Neural cell (in vitro differentiated cells): ENCODE data around the gene IGFBP7. TPM values are rescaled to one million over a fixed set of nuclear protein-coding genes. Genes with fewer than 3 reads are reported as not detected.

Experiments used
- H2AFZ ChIP-seq: fragments of 200-600, 300-800 bp; sonication (generic), shearing (Covaris generic); 2 replicates; pipeline ENCODE4 v1.6.0; 2014; ENCODE audit warnings: low read depth, mild to moderate bottlenecking, antibody characterized with exemption, low read length, moderate library complexity
- H3F3A ChIP-seq: fragments of 200-600 bp; shearing (Covaris generic); 2 replicates; pipeline ENCODE4 v1.6.1; 2016; ENCODE audit warnings: mild to moderate bottlenecking, moderate library complexity, mixed read lengths, antibody characterized with exemption, low read length; ENCODE audit not compliant: insufficient read depth, poor library complexity, severe bottlenecking
- H3K27ac ChIP-seq: fragments of 200-600, 300-800 bp; sonication (generic), shearing (Covaris generic); 2 replicates; pipeline ENCODE4 v1.5.1; 2014; ENCODE audit warnings: mild to moderate bottlenecking, low read length, moderate library complexity
- H3K27me3 ChIP-seq: fragments of 300-800, 200-600 bp; sonication (generic), shearing (Covaris generic); 2 replicates; pipeline ENCODE4 v1.6.0; 2014; ENCODE audit warnings: mild to moderate bottlenecking, low read depth, low read length, moderate library complexity; ENCODE audit not compliant: insufficient read depth
- H3K36me3 ChIP-seq: fragments of 300-800, 200-600 bp; sonication (generic), shearing (Covaris generic); 2 replicates; pipeline ENCODE4 v1.5.1; 2014; ENCODE audit warnings: mild to moderate bottlenecking, antibody characterized with exemption, low read length, moderate library complexity; ENCODE audit not compliant: insufficient read depth
- H3K4me2 ChIP-seq: fragments of 300-800, 200-600 bp; sonication (generic), shearing (Covaris generic); 2 replicates; pipeline ENCODE4 v1.6.0; 2014; ENCODE audit warnings: mild to moderate bottlenecking, low read length
- H3K4me3 ChIP-seq: fragments of 300-800, 200-600 bp; sonication (generic), shearing (Covaris generic); 2 replicates; pipeline ENCODE4 v1.5.1; 2014; ENCODE audit warnings: mild to moderate bottlenecking, low read length, moderate library complexity
- H3K79me2 ChIP-seq: fragments of 200-600 bp; shearing (Covaris generic); replicated peaks from 2 replicates; pipeline ENCODE4 v1.6.0; 2014; ENCODE audit warnings: mild to moderate bottlenecking, low read length, moderate library complexity; ENCODE audit not compliant: insufficient read depth
- H3K9ac ChIP-seq: fragments of 300-800, 200-600 bp; sonication (generic), shearing (Covaris generic); 2 replicates; pipeline ENCODE4 v1.6.1; 2016; ENCODE audit warnings: mild to moderate bottlenecking, low read length, mixed read lengths
- H3K9me2 ChIP-seq: fragments of 200-600 bp; shearing (Covaris generic); 2 replicates; pipeline ENCODE4 v1.6.1; 2016; ENCODE audit warnings: mild to moderate bottlenecking, low read length, mixed read lengths; ENCODE audit not compliant: insufficient read depth
- H3K9me3 ChIP-seq: fragments of 200-600, 300-800 bp; sonication (generic), shearing (Covaris generic); 2 replicates; pipeline ENCODE4 v1.6.1; 2016; ENCODE audit warnings: mild to moderate bottlenecking, mixed run types, low read length, moderate library complexity, mixed read lengths
- H4K20me1 ChIP-seq: fragments of 200-600 bp; shearing (Covaris generic); 2 replicates; pipeline ENCODE4 v1.6.1; 2016; ENCODE audit warnings: mild to moderate bottlenecking, mixed run types; ENCODE audit not compliant: insufficient read depth
- EP300 ChIP-seq: fragments of 450-650 bp; conservative IDR thresholded peaks from 2 replicates; pipeline ENCODE4 v1.6.1; 2014; ENCODE audit warnings: antibody characterized with exemption, mild to moderate bottlenecking, moderate library complexity; ENCODE audit not compliant: poor library complexity, severe bottlenecking
- EZH2 ChIP-seq: fragments of 200-600, 300-800 bp; shearing (Covaris generic), sonication (generic); IDR thresholded peaks from 2 replicates; pipeline ENCODE4 v1.6.1; 2014; ENCODE audit warnings: antibody characterized with exemption, low read length, borderline replicate concordance, mild to moderate bottlenecking; ENCODE audit not compliant: insufficient read depth, poor library complexity, severe bottlenecking
- MXI1 ChIP-seq: fragments of 450-650 bp; conservative IDR thresholded peaks from 2 replicates; pipeline ENCODE4 v1.6.1; 2014; ENCODE audit warnings: antibody characterized with exemption, mild to moderate bottlenecking; ENCODE audit not compliant: poor library complexity, severe bottlenecking
- POLR2AphosphoS5 ChIP-seq: IDR thresholded peaks from 2 replicates; pipeline ENCODE4 v1.6.1; 2012
- RAD21 ChIP-seq: fragments of 450-650 bp; conservative IDR thresholded peaks from 2 replicates; pipeline ENCODE4 v1.6.1; 2014; ENCODE audit warnings: antibody characterized with exemption, mild to moderate bottlenecking, moderate library complexity
- SMC3 ChIP-seq: fragments of 450-650 bp; conservative IDR thresholded peaks from 2 replicates; pipeline ENCODE4 v1.6.1; 2014; ENCODE audit warnings: antibody characterized with exemption, mild to moderate bottlenecking, moderate library complexity; ENCODE audit not compliant: poor library complexity
- TAF1 ChIP-seq: IDR thresholded peaks from 2 replicates; pipeline ENCODE4 v1.6.1; 2012; ENCODE audit warnings: low read depth
- polyA plus RNA-seq: library from polyadenylated mRNA; depleted of rRNA; stranded (reverse); fragments of >200 nt; gene quantifications from 2 replicates; pipeline ENCODE4 v1.2.3, GENCODE V29; 2014
- TF ChIP-seq, protein P1 (sequence below): fragments of 450-650 bp; IDR thresholded peaks from 2 replicates; pipeline ENCODE4 v1.5.1; 2014; ENCODE audit warnings: antibody characterized with exemption, mild to moderate bottlenecking, moderate library complexity; ENCODE audit not compliant: poor library complexity, severe bottlenecking
- TF ChIP-seq, protein P2 (sequence below): IDR thresholded peaks from 2 replicates; pipeline ENCODE4 v1.6.1; 2012; ENCODE audit warnings: borderline replicate concordance

The IGFBP7 gene
- polyA plus RNA-seq, 1 donor from 2014 or later, result 0.33 TPM

GRCh38 chr4:57109411-57109846, 756 bp downstream of the IGFBP7 start:
- Histone ChIP-seq H3K9ac (no peak overlapping the region), H4K20me1 (no peaks in the 10 kb centered on the region), H3K4me3 (peak overlapping the region; percentile 57), H3F3A (no peaks in the 10 kb centered on the region), H3K9me3 (no peaks in the 10 kb centered on the region), H2AFZ (no peak overlapping the region), H3K27me3 (peaks cover 30% of the 10 kb centered on the region), H3K36me3 (no peaks in the 10 kb centered on the region), H3K27ac (no peak overlapping the region), H3K9me2 (no peaks in the 10 kb centered on the region), H3K4me2 (no peak overlapping the region), H3K79me2 (no peaks in the 10 kb centered on the region)
- no peak for TF ChIP-seq EZH2
- no peak for TF ChIP-seq SMC3
- no peak for TF ChIP-seq MXI1
- no peak for TF ChIP-seq EP300
- TF ChIP-seq, protein P1, sequence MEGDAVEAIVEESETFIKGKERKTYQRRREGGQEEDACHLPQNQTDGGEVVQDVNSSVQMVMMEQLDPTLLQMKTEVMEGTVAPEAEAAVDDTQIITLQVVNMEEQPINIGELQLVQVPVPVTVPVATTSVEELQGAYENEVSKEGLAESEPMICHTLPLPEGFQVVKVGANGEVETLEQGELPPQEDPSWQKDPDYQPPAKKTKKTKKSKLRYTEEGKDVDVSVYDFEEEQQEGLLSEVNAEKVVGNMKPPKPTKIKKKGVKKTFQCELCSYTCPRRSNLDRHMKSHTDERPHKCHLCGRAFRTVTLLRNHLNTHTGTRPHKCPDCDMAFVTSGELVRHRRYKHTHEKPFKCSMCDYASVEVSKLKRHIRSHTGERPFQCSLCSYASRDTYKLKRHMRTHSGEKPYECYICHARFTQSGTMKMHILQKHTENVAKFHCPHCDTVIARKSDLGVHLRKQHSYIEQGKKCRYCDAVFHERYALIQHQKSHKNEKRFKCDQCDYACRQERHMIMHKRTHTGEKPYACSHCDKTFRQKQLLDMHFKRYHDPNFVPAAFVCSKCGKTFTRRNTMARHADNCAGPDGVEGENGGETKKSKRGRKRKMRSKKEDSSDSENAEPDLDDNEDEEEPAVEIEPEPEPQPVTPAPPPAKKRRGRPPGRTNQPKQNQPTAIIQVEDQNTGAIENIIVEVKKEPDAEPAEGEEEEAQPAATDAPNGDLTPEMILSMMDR, result no peak
- TF ChIP-seq TAF1, result no peak
- TF ChIP-seq RAD21, result no peak
- TF ChIP-seq POLR2AphosphoS5, result no peak
- TF ChIP-seq, protein P2, sequence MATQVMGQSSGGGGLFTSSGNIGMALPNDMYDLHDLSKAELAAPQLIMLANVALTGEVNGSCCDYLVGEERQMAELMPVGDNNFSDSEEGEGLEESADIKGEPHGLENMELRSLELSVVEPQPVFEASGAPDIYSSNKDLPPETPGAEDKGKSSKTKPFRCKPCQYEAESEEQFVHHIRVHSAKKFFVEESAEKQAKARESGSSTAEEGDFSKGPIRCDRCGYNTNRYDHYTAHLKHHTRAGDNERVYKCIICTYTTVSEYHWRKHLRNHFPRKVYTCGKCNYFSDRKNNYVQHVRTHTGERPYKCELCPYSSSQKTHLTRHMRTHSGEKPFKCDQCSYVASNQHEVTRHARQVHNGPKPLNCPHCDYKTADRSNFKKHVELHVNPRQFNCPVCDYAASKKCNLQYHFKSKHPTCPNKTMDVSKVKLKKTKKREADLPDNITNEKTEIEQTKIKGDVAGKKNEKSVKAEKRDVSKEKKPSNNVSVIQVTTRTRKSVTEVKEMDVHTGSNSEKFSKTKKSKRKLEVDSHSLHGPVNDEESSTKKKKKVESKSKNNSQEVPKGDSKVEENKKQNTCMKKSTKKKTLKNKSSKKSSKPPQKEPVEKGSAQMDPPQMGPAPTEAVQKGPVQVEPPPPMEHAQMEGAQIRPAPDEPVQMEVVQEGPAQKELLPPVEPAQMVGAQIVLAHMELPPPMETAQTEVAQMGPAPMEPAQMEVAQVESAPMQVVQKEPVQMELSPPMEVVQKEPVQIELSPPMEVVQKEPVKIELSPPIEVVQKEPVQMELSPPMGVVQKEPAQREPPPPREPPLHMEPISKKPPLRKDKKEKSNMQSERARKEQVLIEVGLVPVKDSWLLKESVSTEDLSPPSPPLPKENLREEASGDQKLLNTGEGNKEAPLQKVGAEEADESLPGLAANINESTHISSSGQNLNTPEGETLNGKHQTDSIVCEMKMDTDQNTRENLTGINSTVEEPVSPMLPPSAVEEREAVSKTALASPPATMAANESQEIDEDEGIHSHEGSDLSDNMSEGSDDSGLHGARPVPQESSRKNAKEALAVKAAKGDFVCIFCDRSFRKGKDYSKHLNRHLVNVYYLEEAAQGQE, result no peak

DNA sequence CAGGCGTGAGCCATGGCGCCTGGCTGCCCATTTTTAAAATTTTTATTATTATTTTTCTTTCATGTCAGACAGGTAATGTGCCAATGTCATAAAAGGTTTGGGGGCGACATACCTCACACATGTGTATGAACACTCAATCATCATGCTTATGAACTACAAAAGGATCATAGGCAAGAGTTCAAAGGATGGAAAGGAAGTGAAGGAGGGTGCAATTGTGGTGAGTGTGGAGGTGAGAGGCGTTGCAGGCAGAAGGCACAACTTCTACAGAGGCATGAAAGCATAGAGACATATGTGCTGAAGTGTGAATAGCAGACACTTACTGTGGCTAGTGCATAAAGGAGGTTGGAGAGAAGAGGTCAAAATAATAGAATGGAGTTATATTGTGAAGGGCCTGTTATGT, 4.0 kb downstream of the IGFBP7 start:
- no peak for TF ChIP-seq POLR2AphosphoS5
- TF ChIP-seq RAD21, result no peak
- no peak for TF ChIP-seq SMC3
- no peak for TF ChIP-seq TAF1
- TF ChIP-seq, protein P1, result no peak
- TF ChIP-seq EP300, result no peak
- TF ChIP-seq, protein P2, result no peak
- TF ChIP-seq EZH2, result no peak
- TF ChIP-seq MXI1, result no peak
- H3K79me2 ChIP-seq, result no peaks in the 10 kb centered on the region

More for the DNA sequence above, 4.0 kb downstream of the IGFBP7 start:
- Histone ChIP-seq H3K36me3 (no peaks in the 10 kb centered on the region), H3K27ac (no peak overlapping the region), H2AFZ (no peak overlapping the region), H3K4me2 (no peak overlapping the region), H3K4me3 (no peak overlapping the region), H3K27me3 (peaks cover 24% of the 10 kb centered on the region), H3K9me2 (no peaks in the 10 kb centered on the region), H3F3A (no peaks in the 10 kb centered on the region), H4K20me1 (no peaks in the 10 kb centered on the region), H3K9me3 (no peaks in the 10 kb centered on the region), H3K9ac (no peak overlapping the region)
